Stimulated activated CD4-positive, alpha-beta T cell treated with anti-CD3 and anti-CD28 coated beads, TNF-alpha, amount 100 ng/mL, for 48 hours (primary cell): ENCODE results near the gene TFPT.

ENCODE experiments used
- DNase-seq, 3 donors: peaks; one replicate each; pipeline ENCODE4 v3.0.0-alpha.2; 2020; ENCODE audit warnings: low read depth in 3 of 3

TFPT gene

GRCh38 chr19:54115109-54116063, at the start of gene TFPT, which contains the start of gene PRPF31:
Gene TFPT (minus strand): TSS chr19:54115657. CDS start chr19:54115269, 388 bp downstream.
Gene PRPF31 (plus strand): TSS chr19:54115754. CDS start chr19:54118279, 2,525 bp downstream.
- DNase-seq = peak; percentile 94 to 96 (median 95)

GRCh38 chr19:54165222-54165621, 49.8 kb upstream of the TFPT start:
- DNase-seq = no peak

GRCh38 chr19:54164369-54165068, 49.1 kb upstream of the TFPT start:
- peak; percentile 39 to 49 (median 48) for DNase-seq

GRCh38 chr19:54162884-54163283, 47.4 kb upstream of the TFPT start:
- DNase-seq = no peak

- peak; percentile 58 to 86 (median 71) for DNase-seq
These were observed 46.9 kb upstream of the TFPT start for GRCh38 chr19:54162241-54162805.

- no peak for DNase-seq
These were observed 45.4 kb upstream of the TFPT start for GRCh38 chr19:54160854-54161253.

- no peak for DNase-seq
These were observed 44.8 kb upstream of the TFPT start for GRCh38 chr19:54160182-54160811.

- DNase-seq = peak; percentile 96 to 99 (median 96)
These were observed 44.1 kb upstream of the TFPT start, which contains the start of gene LENG1 for GRCh38 chr19:54159352-54160181. Gene LENG1 (minus strand): TSS chr19:54159721. CDS start chr19:54159695, 26 bp downstream.

- DNase-seq = no peak
These were observed 43.4 kb upstream of the TFPT start for GRCh38 chr19:54158812-54159351.

GRCh38 chr19:54156953-54157352, 41.5 kb upstream of the TFPT start:
- no peak for DNase-seq

- no peak for DNase-seq
These were observed 41.0 kb upstream of the TFPT start for GRCh38 chr19:54156490-54156889.

- DNase-seq = no peak
These were observed 40.2 kb upstream of the TFPT start for GRCh38 chr19:54155694-54156093.

- DNase-seq = no peak
These were observed 39.3 kb upstream of the TFPT start for GRCh38 chr19:54154603-54155345.

GRCh38 chr19:54153731-54154326, 38.4 kb upstream of the TFPT start:
- DNase-seq = no peak

- no peak for DNase-seq
These were observed 37.5 kb upstream of the TFPT start for GRCh38 chr19:54152878-54153524.

GRCh38 chr19:54152267-54152666, 36.8 kb upstream of the TFPT start:
- no peak for DNase-seq

GRCh38 chr19:54151362-54152035, 36.0 kb upstream of the TFPT start:
- no peak for DNase-seq
